Subcutaneous abdominal adipose tissue (tissue), 5 donors: ENCODE data around the gene C20orf141.
"Not testable (repeated sequence)": the region's sequence is repeated elsewhere in the genome, so short reads cannot be mapped to it uniquely, and the experiment has no call there.

Experiments used
- H3K27ac ChIP-seq: one replicate; pipeline ENCODE4 v1.7.0; 2013; ENCODE audit warnings: low read depth, mild to moderate bottlenecking, inconsistent platforms, low read length, moderate library complexity
- H3K27me3 ChIP-seq, 5 donors: one replicate each; pipeline ENCODE4 v1.7.0; 2013; ENCODE audit warnings: low read length in 5 of 5, inconsistent platforms in 1 of 5; ENCODE audit not compliant: control insufficient read depth in 5 of 5, insufficient read depth in 4 of 5
- H3K36me3 ChIP-seq, 5 donors: one replicate each; pipeline ENCODE4 v1.7.0; 2013; ENCODE audit warnings: low read length in 5 of 5; ENCODE audit not compliant: control insufficient read depth in 5 of 5, insufficient read depth in 5 of 5
- H3K4me1 ChIP-seq, 5 donors: one replicate each; pipeline ENCODE4 v1.7.0; 2013; ENCODE audit warnings: low read length in 5 of 5, mild to moderate bottlenecking in 3 of 5, moderate library complexity in 1 of 5; ENCODE audit not compliant: control insufficient read depth in 5 of 5, insufficient read depth in 5 of 5
- H3K4me3 ChIP-seq, 5 donors: one replicate each; pipeline ENCODE4 v1.7.0; 2013; ENCODE audit warnings: low read length in 5 of 5, low read depth in 1 of 5
- H3K9ac ChIP-seq, 5 donors: one replicate each; pipeline ENCODE4 v1.7.0; 2013; ENCODE audit warnings: low read length in 5 of 5, mild to moderate bottlenecking in 4 of 5, moderate library complexity in 3 of 5
- H3K9me3 ChIP-seq, 5 donors: one replicate each; pipeline ENCODE4 v1.7.0; 2013; ENCODE audit warnings: low read length in 5 of 5; ENCODE audit not compliant: control insufficient read depth in 5 of 5
- donor health status: healthy.
- donor health status: healthy.
- donor health status: healthy.
- donor health status: healthy.
- donor health status: healthy.

The C20orf141 gene, protein sequence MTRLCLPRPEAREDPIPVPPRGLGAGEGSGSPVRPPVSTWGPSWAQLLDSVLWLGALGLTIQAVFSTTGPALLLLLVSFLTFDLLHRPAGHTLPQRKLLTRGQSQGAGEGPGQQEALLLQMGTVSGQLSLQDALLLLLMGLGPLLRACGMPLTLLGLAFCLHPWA

GRCh38 chr20:2814587-2815051, at the start of gene C20orf141:
Gene C20orf141 (plus strand): TSS chr20:2814987. CDS start chr20:2815185, 198 bp downstream.
- Histone ChIP-seq H3K4me1 (peaks cover 2 to 52% (median 41%) of the 10 kb centered on the region in 5 donors), H3K27ac (no peak within 1 kb of the TSS), H3K9me3 (peaks cover 0 to 12% (median 9%) of the 10 kb centered on the region in 5 donors), H3K4me3 (no peak within 1 kb of the TSS), H3K9ac (peak within 1 kb of the TSS in 3 of 5 donors; percentile 15 to 30 (median 20)), H3K36me3 (no peaks in the 10 kb centered on the region), H3K27me3 (no peaks in the 10 kb centered on the region)

GRCh38 chr20:2767768-2768631, 46.8 kb upstream of the C20orf141 start:
- Histone ChIP-seq H3K27me3 (peaks cover 0 to 25% (median 14%) of the 10 kb centered on the region in 5 donors), H3K4me3 (no peak overlapping the region), H3K36me3 (no peaks in the 10 kb centered on the region), H3K9me3 (no peaks in the 10 kb centered on the region), H3K27ac (no peak overlapping the region), H3K4me1 (peaks cover 2 to 6% (median 5%) of the 10 kb centered on the region in 5 donors), H3K9ac (no peak overlapping the region)

DNA sequence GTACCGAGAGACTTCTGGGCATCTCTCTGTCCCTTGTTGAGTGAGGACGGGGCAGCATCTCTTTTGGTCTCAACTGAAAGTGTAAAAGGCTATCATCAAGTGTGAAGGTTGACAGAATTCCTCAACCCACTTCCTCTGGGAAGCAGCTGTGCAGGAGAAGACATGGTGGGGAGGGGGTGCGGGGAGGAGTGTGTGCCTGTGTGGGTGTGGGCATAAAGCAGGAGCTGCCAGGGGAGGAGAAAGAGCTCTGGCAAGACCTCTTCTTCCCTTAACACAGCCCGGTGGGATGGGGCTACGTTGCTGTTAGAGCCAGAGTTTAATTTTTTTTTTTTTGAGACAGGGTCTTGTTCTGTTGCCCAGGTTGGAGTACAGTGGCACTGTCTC, 46.2 kb upstream of the C20orf141 start:
- H3K9ac ChIP-seq, result no peak overlapping the region
- peaks cover 0 to 20% (median 14%) of the 10 kb centered on the region in 5 donors for H3K27me3 ChIP-seq
- no peak overlapping the region for H3K4me3 ChIP-seq
- peaks cover 2 to 6% (median 5%) of the 10 kb centered on the region in 5 donors for H3K4me1 ChIP-seq
- H3K9me3 ChIP-seq, result no peaks in the 10 kb centered on the region
- H3K36me3 ChIP-seq, result no peaks in the 10 kb centered on the region
- H3K27ac ChIP-seq, result no peak overlapping the region

DNA sequence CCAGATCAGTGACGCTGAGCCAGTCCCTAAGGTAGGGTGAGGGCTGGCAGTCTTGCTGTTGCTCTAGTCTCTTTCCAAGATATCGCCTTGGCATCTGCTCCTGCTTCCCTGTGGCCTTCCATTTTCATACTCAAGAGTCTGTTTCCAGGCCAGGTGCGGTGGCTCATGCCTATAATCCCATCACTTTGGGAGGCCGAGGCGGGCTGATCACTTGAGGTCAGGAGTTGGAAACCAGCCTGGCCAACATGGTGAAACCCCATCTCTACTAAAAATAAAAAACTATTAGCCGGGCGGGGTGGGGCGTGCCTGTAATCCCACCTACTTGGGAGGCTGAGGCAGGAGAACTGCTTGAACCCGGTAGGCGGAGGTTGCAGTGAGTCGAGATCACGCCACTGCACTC, 44.7 kb upstream of the C20orf141 start:
- H3K27ac ChIP-seq, H3K9ac ChIP-seq, H3K4me3 ChIP-seq, H3K36me3 ChIP-seq, H3K9me3 ChIP-seq, H3K4me1 ChIP-seq: not testable (repeated sequence)
- peaks cover 0 to 18% (median 14%) of the 10 kb centered on the region in 5 donors for H3K27me3 ChIP-seq

DNA sequence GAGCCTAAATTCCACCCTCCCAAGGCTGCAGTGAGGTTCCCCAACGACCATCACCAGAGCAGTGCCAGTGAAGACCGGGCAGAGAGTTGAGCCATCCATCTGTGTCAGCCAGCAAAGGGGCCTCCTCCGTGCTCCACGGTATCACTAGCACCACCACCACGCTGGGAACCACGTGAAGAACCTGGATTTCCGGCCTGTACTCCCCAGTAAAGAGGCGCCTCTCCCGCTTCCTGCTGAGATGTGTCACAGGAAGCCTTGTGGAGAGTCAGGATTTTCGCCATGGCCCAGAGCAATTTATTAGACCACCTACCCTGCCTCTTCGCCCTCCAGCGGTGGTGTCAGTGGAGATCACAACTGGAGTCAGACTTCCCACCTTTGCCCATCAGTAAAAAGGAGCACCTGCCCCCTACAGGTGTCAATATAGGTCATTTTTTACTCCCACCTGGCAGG, 43.1 kb upstream of the C20orf141 start:
- peaks cover 2 to 6% (median 5%) of the 10 kb centered on the region in 5 donors for H3K4me1 ChIP-seq
- no peak overlapping the region for H3K4me3 ChIP-seq
- H3K9ac ChIP-seq, result no peak overlapping the region
- no peak overlapping the region for H3K27ac ChIP-seq
- H3K36me3 ChIP-seq, result no peaks in the 10 kb centered on the region
- H3K9me3 ChIP-seq, result peaks cover 0 to 8% (median 8%) of the 10 kb centered on the region in 5 donors
- peaks cover 0 to 18% (median 14%) of the 10 kb centered on the region in 5 donors for H3K27me3 ChIP-seq

DNA sequence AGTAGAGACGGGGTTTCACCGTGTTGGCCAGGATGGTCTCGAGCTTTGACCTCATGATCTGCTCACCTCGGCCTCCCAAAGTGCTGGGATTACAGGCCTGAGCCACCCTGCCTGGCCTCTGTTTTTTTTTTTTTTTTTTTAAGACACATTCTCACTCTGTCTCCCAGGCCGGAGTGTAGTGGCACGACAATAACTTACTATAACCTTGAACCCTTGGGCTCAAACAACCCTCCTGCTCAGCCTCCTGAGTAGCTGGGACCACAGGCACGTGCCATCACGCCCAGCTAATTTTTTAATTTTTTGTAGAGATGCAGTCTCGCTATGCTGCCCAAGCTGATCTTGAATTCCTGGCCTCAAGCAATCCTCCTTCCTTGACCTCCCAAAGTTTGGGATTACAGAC, 41.0 kb upstream of the C20orf141 start:
- Histone ChIP-seq H3K9me3 (peaks cover 0 to 8% (median 8%) of the 10 kb centered on the region in 5 donors), H3K4me3 (no peak overlapping the region), H3K9ac (no peak overlapping the region), H3K27me3 (peaks cover 0 to 10% (median 6%) of the 10 kb centered on the region in 5 donors), H3K4me1 (peaks cover 0 to 3% (median 2%) of the 10 kb centered on the region in 5 donors), H3K27ac (no peak overlapping the region), H3K36me3 (no peaks in the 10 kb centered on the region)

- Histone ChIP-seq H3K9ac (no peak overlapping the region), H3K36me3 (no peaks in the 10 kb centered on the region), H3K9me3 (peaks cover 0 to 8% (median 8%) of the 10 kb centered on the region in 5 donors), H3K4me3 (no peak overlapping the region), H3K27ac (no peak overlapping the region), H3K4me1 (peaks cover 0 to 3% (median 2%) of the 10 kb centered on the region in 5 donors), H3K27me3 (no peaks in the 10 kb centered on the region)
Measured at GRCh38 chr20:2775139-2775538, 39.6 kb upstream of the C20orf141 start.

- H3K4me3 ChIP-seq, result no peak overlapping the region
- H3K9ac ChIP-seq, result no peak overlapping the region
- no peaks in the 10 kb centered on the region for H3K4me1 ChIP-seq
- no peaks in the 10 kb centered on the region for H3K36me3 ChIP-seq
- H3K27me3 ChIP-seq, result peaks cover 0 to 6% (median 0%) of the 10 kb centered on the region in 5 donors
- no peak overlapping the region for H3K27ac ChIP-seq
- H3K9me3 ChIP-seq, result peaks cover 0 to 8% (median 8%) of the 10 kb centered on the region in 5 donors
Measured at GRCh38 chr20:2778602-2779321, 36.0 kb upstream of the C20orf141 start.

GRCh38 chr20:2780948-2781347, 33.8 kb upstream of the C20orf141 start:
- Histone ChIP-seq H3K4me1 (no peaks in the 10 kb centered on the region), H3K4me3 (no peak overlapping the region), H3K9ac (no peak overlapping the region), H3K27me3 (peaks cover 0 to 6% (median 0%) of the 10 kb centered on the region in 5 donors), H3K36me3 (no peaks in the 10 kb centered on the region), H3K9me3 (peaks cover 0 to 2% (median 1%) of the 10 kb centered on the region in 5 donors), H3K27ac (no peak overlapping the region)
